RWPE2 (cell line): Measurements from ENCODE around the gene CXCL8.

Experiments used
- ATAC-seq: fragments of 200-7000 bp; cut with Tn5 transposase; 3 replicates; pipeline ENCODE4 v1.9.1; 2021; ENCODE audit warnings: low read depth
- DNase-seq: peaks from one replicate; pipeline ENCODE4 v3.0.0-alpha.2; 2020; ENCODE audit warnings: low spot score
- H3K27ac ChIP-seq: fragments of 450-650 bp; 2 replicates; pipeline ENCODE4 v1.5.1; 2017; ENCODE audit warnings: mild to moderate bottlenecking; ENCODE audit not compliant: poor library complexity, severe bottlenecking
- H3K27me3 ChIP-seq: fragments of 250-450 bp; sonication (Bioruptor Pico); 2 replicates; pipeline ENCODE4 v1.5.1; 2021; ENCODE audit warnings: mild to moderate bottlenecking, moderate library complexity; ENCODE audit not compliant: insufficient read depth, poor library complexity, severe bottlenecking
- H3K36me3 ChIP-seq: fragments of 250-450 bp; sonication (Bioruptor Pico); 2 replicates; pipeline ENCODE4 v1.5.1; 2020; ENCODE audit warnings: low read depth, mild to moderate bottlenecking, moderate library complexity
- H3K4me1 ChIP-seq: fragments of 250-450 bp; sonication (Bioruptor Pico); 2 replicates; pipeline ENCODE4 v1.5.1; 2021; ENCODE audit warnings: mild to moderate bottlenecking, moderate library complexity; ENCODE audit not compliant: insufficient read depth, poor library complexity, severe bottlenecking
- H3K4me3 ChIP-seq: fragments of 250-450 bp; sonication (Bioruptor Pico); 2 replicates; pipeline ENCODE4 v1.5.1; 2021; ENCODE audit warnings: mild to moderate bottlenecking, moderate library complexity; ENCODE audit not compliant: severe bottlenecking
- H3K9me3 ChIP-seq: fragments of 250-450 bp; sonication (Bioruptor Pico); 2 replicates; pipeline ENCODE4 v1.5.1; 2021; ENCODE audit warnings: mild to moderate bottlenecking, moderate library complexity; ENCODE audit not compliant: severe bottlenecking
- TF ChIP-seq, protein P1 (sequence below): fragments of 450-650 bp; IDR thresholded peaks from one replicate; pipeline ENCODE4 v1.5.1; 2017; ENCODE audit warnings: mild to moderate bottlenecking, moderate library complexity; ENCODE audit not compliant: poor library complexity, severe bottlenecking

The CXCL8 gene

DNA sequence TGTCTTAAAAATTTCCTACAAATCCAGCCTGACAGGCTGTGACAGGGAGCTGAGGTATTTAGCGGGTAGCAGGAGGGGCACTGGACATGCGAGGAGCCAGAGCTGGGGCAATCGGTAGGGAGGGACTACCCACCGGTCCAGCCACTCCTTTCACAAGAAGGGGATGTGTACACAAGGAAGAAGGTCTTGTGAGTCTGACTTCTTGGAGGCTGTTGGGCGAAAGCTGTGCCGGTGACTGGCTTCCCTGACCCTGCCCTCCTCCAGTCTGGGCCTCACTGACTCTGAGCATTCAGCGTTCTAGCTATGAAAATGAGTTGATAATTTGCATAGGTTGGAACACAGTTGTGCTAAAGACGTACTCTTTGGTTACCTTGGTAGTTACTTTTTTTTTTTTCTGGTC lies 12.7 kb upstream of the CXCL8 start:
- no peaks in the 10 kb centered on the region for H3K36me3 ChIP-seq

GRCh38 chr4:73728091-73728741 lies 12.2 kb upstream of the CXCL8 start:
- no peak for ATAC-seq
- H3K4me1 ChIP-seq: peaks cover 26% of the 10 kb centered on the region
- H3K27me3 ChIP-seq: no peaks in the 10 kb centered on the region
- H3K36me3 ChIP-seq: no peaks in the 10 kb centered on the region
- TF ChIP-seq, protein P1, sequence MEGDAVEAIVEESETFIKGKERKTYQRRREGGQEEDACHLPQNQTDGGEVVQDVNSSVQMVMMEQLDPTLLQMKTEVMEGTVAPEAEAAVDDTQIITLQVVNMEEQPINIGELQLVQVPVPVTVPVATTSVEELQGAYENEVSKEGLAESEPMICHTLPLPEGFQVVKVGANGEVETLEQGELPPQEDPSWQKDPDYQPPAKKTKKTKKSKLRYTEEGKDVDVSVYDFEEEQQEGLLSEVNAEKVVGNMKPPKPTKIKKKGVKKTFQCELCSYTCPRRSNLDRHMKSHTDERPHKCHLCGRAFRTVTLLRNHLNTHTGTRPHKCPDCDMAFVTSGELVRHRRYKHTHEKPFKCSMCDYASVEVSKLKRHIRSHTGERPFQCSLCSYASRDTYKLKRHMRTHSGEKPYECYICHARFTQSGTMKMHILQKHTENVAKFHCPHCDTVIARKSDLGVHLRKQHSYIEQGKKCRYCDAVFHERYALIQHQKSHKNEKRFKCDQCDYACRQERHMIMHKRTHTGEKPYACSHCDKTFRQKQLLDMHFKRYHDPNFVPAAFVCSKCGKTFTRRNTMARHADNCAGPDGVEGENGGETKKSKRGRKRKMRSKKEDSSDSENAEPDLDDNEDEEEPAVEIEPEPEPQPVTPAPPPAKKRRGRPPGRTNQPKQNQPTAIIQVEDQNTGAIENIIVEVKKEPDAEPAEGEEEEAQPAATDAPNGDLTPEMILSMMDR: no peak
- no peak for DNase-seq
- H3K27ac ChIP-seq: no peak overlapping the region
- H3K4me3 ChIP-seq: no peak overlapping the region
- H3K9me3 ChIP-seq: no peaks in the 10 kb centered on the region

More for the DNA sequence above, 12.7 kb upstream of the CXCL8 start:
- peak overlapping the region; percentile 63 for H3K27ac ChIP-seq
- ATAC-seq: no peak
- no peaks in the 10 kb centered on the region for H3K27me3 ChIP-seq
- H3K9me3 ChIP-seq: no peaks in the 10 kb centered on the region
- no peak for DNase-seq
- TF ChIP-seq, protein P1: no peak
- peaks cover 31% of the 10 kb centered on the region for H3K4me1 ChIP-seq
- no peak overlapping the region for H3K4me3 ChIP-seq

- ATAC-seq: peak; percentile 76
- Histone ChIP-seq H3K27ac (peak overlapping the region; percentile 40), H3K27me3 (no peaks in the 10 kb centered on the region)
Measured at GRCh38 chr4:73729534-73730165, 10.7 kb upstream of the CXCL8 start.

GRCh38 chr4:73730292-73730691 lies 10.1 kb upstream of the CXCL8 start:
- TF ChIP-seq, protein P1: no peak
- Histone ChIP-seq H3K9me3 (no peaks in the 10 kb centered on the region), H3K27me3 (no peaks in the 10 kb centered on the region), H3K4me1 (peaks cover 29% of the 10 kb centered on the region), H3K4me3 (no peak overlapping the region), H3K27ac (peak overlapping the region; percentile 40), H3K36me3 (no peaks in the 10 kb centered on the region)
- DNase-seq (no peak), ATAC-seq (peak; percentile 37)

More at GRCh38 chr4:73729534-73730165, 10.7 kb upstream of the CXCL8 start:
- no peak for DNase-seq
- Histone ChIP-seq H3K4me3 (no peak overlapping the region), H3K36me3 (no peaks in the 10 kb centered on the region), H3K4me1 (peaks cover 23% of the 10 kb centered on the region), H3K9me3 (no peaks in the 10 kb centered on the region)
- TF ChIP-seq, protein P1: peak; percentile 80

DNA sequence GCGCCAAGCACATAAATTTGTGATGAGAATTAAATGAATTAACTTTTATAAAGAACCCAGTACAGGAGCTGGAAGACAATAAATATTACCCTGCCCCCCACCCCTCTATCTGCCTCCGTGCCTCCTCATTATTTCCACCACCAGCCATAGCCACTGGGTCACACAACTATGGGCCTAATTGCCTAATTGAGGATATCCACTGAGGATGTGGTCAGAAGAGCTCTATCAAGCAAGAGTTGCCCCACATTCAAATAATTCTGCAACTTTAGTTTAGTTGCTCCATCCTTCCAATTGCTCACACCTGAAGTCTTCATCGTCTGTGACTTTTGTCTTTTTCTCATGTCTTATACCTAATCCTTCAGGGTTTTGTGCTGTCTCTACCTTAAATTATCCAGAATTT lies 9.5 kb upstream of the CXCL8 start:
- Histone ChIP-seq H3K36me3 (no peaks in the 10 kb centered on the region), H3K4me1 (peaks cover 25% of the 10 kb centered on the region), H3K27ac (peak overlapping the region; percentile 40), H3K27me3 (no peaks in the 10 kb centered on the region), H3K9me3 (no peaks in the 10 kb centered on the region), H3K4me3 (no peak overlapping the region)
- ATAC-seq (no peak), DNase-seq (no peak)
- TF ChIP-seq, protein P1: no peak
